Astrocyte (in vitro differentiated cells and primary cell): Measurements from ENCODE around the gene TSACC.

Experiments
- EZH2 ChIP-seq: IDR thresholded peaks from 2 replicates; pipeline ENCODE4 v1.6.1; 2012; ENCODE audit warnings: mild to moderate bottlenecking, low read length, inconsistent platforms; ENCODE audit not compliant: insufficient read depth
- TF ChIP-seq, protein P1 (sequence below): IDR thresholded peaks from 2 replicates; pipeline ENCODE4 v1.5.1; 2011; ENCODE audit warnings: low read depth, mild to moderate bottlenecking, inconsistent platforms, low read length, moderate library complexity; ENCODE audit not compliant: insufficient read depth

DNA sequence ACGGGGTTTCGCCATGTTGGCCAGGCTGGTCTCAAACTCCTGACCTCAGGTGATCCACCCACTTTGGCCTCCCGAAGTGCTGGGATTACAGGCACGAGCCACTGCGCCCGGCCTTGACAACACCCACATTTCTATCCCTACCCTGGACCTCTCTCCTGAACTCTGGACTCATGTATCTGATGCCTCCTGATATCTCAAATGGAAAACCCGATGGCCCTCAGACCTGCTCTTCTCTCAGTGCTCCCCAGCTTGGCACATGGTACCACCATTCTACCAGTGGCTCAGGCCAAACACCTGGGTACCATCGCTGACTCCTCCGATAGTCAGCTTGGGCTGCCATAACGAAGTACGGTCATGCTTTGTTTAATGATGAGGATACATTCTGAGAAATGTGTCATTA lies 22.2 kb downstream of the TSACC start:
- TF ChIP-seq, protein P1, sequence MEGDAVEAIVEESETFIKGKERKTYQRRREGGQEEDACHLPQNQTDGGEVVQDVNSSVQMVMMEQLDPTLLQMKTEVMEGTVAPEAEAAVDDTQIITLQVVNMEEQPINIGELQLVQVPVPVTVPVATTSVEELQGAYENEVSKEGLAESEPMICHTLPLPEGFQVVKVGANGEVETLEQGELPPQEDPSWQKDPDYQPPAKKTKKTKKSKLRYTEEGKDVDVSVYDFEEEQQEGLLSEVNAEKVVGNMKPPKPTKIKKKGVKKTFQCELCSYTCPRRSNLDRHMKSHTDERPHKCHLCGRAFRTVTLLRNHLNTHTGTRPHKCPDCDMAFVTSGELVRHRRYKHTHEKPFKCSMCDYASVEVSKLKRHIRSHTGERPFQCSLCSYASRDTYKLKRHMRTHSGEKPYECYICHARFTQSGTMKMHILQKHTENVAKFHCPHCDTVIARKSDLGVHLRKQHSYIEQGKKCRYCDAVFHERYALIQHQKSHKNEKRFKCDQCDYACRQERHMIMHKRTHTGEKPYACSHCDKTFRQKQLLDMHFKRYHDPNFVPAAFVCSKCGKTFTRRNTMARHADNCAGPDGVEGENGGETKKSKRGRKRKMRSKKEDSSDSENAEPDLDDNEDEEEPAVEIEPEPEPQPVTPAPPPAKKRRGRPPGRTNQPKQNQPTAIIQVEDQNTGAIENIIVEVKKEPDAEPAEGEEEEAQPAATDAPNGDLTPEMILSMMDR: no peak
- no peak for TF ChIP-seq EZH2
